ENCODE data around the gene SLC39A11.

Gene SLC39A11

DNA sequence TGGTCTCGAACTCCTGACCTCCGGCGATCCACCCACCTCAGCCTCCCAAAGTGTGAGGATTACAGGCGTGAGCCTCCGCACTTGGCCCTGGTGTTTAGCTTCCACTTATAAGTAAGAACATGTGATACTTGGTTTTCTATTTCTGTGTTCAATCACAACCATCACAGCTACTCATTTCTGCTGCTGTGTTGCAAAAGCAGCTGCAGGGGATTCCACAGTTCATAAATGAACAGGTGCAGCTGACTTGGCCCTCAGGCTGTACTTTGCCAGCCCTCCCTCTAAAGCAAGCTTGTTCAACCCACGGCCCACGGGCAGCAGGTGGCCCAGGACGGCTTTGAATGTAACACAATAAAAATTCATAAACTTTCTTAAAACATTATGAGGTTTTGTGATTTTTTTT, 79.2 kb downstream of the SLC39A11 start:
- no peak for DNase-seq
- H3K9me3 ChIP-seq (replicated peaks; ENCODE audit: insufficient read depth, low read length): no peaks in the 10 kb centered on the region
- H3K9me2 ChIP-seq (replicated peaks; ENCODE audit: insufficient read depth, low read length): no peaks in the 10 kb centered on the region
- H3K79me2 ChIP-seq (ENCODE audit: low read length): no peaks in the 10 kb centered on the region
- no peak overlapping the region for H3K9ac ChIP-seq (ENCODE audit: low read length)
- no peaks in the 10 kb centered on the region for H3K36me3 ChIP-seq (replicated peaks; ENCODE audit: insufficient read depth, low read length)
- no peak overlapping the region for H3K4me3 ChIP-seq (ENCODE audit: low read length)
- H3F3A ChIP-seq (ENCODE audit: insufficient read depth, low read length): no peaks in the 10 kb centered on the region
- H2AFZ ChIP-seq (ENCODE audit: low read length): no peak overlapping the region
- H3K4me1 ChIP-seq (ENCODE audit: low read length): no peaks in the 10 kb centered on the region
- H4K20me1 ChIP-seq (ENCODE audit: insufficient read depth, low read length): no peaks in the 10 kb centered on the region
- no peak for TF ChIP-seq EZH2phosphoT487 (IDR thresholded peaks at IDR 0.05; ENCODE audit: low read length)
- TF ChIP-seq CTCF (IDR thresholded peaks at IDR 0.05; ENCODE audit: low read length): no peak
- TF ChIP-seq EZH2 (optimal IDR thresholded peaks at IDR 0.05; ENCODE audit: low read depth, low read length): no peak
- H3K27ac ChIP-seq (ENCODE audit: low read length): no peak overlapping the region
- H3K4me2 ChIP-seq (ENCODE audit: low read depth, low read length): no peak overlapping the region
- no peaks in the 10 kb centered on the region for H3K27me3 ChIP-seq (replicated peaks; ENCODE audit: insufficient read depth, low read length)

DNA sequence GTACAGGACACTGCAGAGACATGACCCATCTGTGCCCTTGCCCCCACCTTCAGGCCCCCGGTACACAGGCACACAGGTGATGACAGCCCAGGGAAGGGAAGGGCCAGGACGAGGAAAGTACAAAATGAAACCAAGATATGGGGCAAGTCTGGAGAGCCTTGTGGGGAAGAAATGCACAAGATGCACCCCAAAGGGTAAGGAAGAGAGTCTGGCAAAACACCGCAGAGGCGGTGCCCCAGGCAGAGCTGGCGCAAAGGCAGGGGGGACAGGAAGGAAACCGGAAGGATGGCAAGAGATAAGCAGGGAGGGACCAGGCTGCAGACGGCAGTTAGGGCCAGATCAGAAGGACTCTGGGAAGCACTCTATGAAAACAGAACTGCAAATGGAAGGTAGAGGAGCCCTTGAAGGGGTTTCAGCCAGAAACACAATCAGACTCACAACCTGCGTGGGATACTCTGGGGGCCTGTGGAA, 81.4 kb downstream of the SLC39A11 start:
- Histone ChIP-seq H3K4me2 (ENCODE audit: low read depth, low read length) (no peak overlapping the region), H3K27me3 (replicated peaks; ENCODE audit: insufficient read depth, low read length) (no peaks in the 10 kb centered on the region), H3K36me3 (replicated peaks; ENCODE audit: insufficient read depth, low read length) (no peaks in the 10 kb centered on the region), H3K9me3 (replicated peaks; ENCODE audit: insufficient read depth, low read length) (no peaks in the 10 kb centered on the region), H3K9me2 (replicated peaks; ENCODE audit: insufficient read depth, low read length) (no peaks in the 10 kb centered on the region), H4K20me1 (ENCODE audit: insufficient read depth, low read length) (no peaks in the 10 kb centered on the region), H3K4me1 (ENCODE audit: low read length) (no peaks in the 10 kb centered on the region), H3K27ac (ENCODE audit: low read length) (no peak overlapping the region), H3K79me2 (ENCODE audit: low read length) (no peaks in the 10 kb centered on the region), H3K9ac (ENCODE audit: low read length) (no peak overlapping the region), H2AFZ (ENCODE audit: low read length) (no peak overlapping the region), H3F3A (ENCODE audit: insufficient read depth, low read length) (no peaks in the 10 kb centered on the region), H3K4me3 (ENCODE audit: low read length) (no peak overlapping the region)
- TF ChIP-seq EZH2phosphoT487 (IDR thresholded peaks at IDR 0.05; ENCODE audit: low read length) (no peak), EZH2 (optimal IDR thresholded peaks at IDR 0.05; ENCODE audit: low read depth, low read length) (no peak), CTCF (IDR thresholded peaks at IDR 0.05; ENCODE audit: low read length) (no peak)
- DNase-seq: no peak

- no peak overlapping the region for H3K4me3 ChIP-seq (ENCODE audit: low read length)
- H3F3A ChIP-seq (ENCODE audit: insufficient read depth, low read length): no peaks in the 10 kb centered on the region
- H3K27me3 ChIP-seq (replicated peaks; ENCODE audit: insufficient read depth, low read length): no peaks in the 10 kb centered on the region
- H3K9me3 ChIP-seq (replicated peaks; ENCODE audit: insufficient read depth, low read length): no peaks in the 10 kb centered on the region
- H3K4me2 ChIP-seq (ENCODE audit: low read depth, low read length): no peak overlapping the region
- no peaks in the 10 kb centered on the region for H3K4me1 ChIP-seq (ENCODE audit: low read length)
- no peaks in the 10 kb centered on the region for H3K9me2 ChIP-seq (replicated peaks; ENCODE audit: insufficient read depth, low read length)
- H3K27ac ChIP-seq (ENCODE audit: low read length): no peak overlapping the region
- H2AFZ ChIP-seq (ENCODE audit: low read length): no peak overlapping the region
- no peaks in the 10 kb centered on the region for H4K20me1 ChIP-seq (ENCODE audit: insufficient read depth, low read length)
- no peak overlapping the region for H3K9ac ChIP-seq (ENCODE audit: low read length)
- TF ChIP-seq EZH2phosphoT487 (IDR thresholded peaks at IDR 0.05; ENCODE audit: low read length): no peak
- TF ChIP-seq CTCF (IDR thresholded peaks at IDR 0.05; ENCODE audit: low read length): no peak
- no peak for TF ChIP-seq EZH2 (optimal IDR thresholded peaks at IDR 0.05; ENCODE audit: low read depth, low read length)
- H3K79me2 ChIP-seq (ENCODE audit: low read length): no peaks in the 10 kb centered on the region
- DNase-seq: no peak
- no peaks in the 10 kb centered on the region for H3K36me3 ChIP-seq (replicated peaks; ENCODE audit: insufficient read depth, low read length)
Measured at GRCh38 chr17:73010414-73010813, 82.1 kb downstream of the SLC39A11 start.

Measured in MM.1S (cell line).